WTC11 (cell line): ENCODE measurements around the gene SH3BP5L. TPM values are rescaled to one million over a fixed set of nuclear protein-coding genes. Genes with fewer than 3 reads are reported as not detected.

Source experiments
- ATAC-seq: fragments of 200-7000 bp; cut with Tn5 transposase; 2 replicates; pipeline ENCODE4 v1.10.0; 2021; ENCODE audit warnings: mild to moderate bottlenecking, moderate library complexity
- CTCF ChIA-PET: fragments of 300-600 bp; sonication (Branson Sonifier 250); formaldehyde crosslinking; loops from one replicate; lab custom pipeline; 2021; ENCODE audit warnings: antibody characterized with exemption; lab: Charles Lee
- POLR2A ChIA-PET: fragments of 350-600 bp; sonication (Branson Sonifier 250); formaldehyde crosslinking; loops from one replicate; lab custom pipeline; 2021; ENCODE audit warnings: antibody characterized with exemption; lab: Charles Lee
- DNase-seq: peaks from one replicate; pipeline ENCODE4 v3.0.0; 2021; ENCODE audit warnings: low spot score
- H3K27ac Mint-ChIP-seq: 2 replicates; pipeline ENCODE4 v1.8.0; 2021; ENCODE audit warnings: mixed read lengths
- H3K27me3 Mint-ChIP-seq: 2 replicates; pipeline ENCODE4 v1.8.0; 2021; ENCODE audit warnings: low read depth, mild to moderate bottlenecking, moderate library complexity, mixed read lengths
- H3K36me3 Mint-ChIP-seq: 2 replicates; pipeline ENCODE4 v1.8.0; 2021; ENCODE audit warnings: mixed read lengths
- H3K4me1 Mint-ChIP-seq: 2 replicates; pipeline ENCODE4 v1.8.0; 2022; ENCODE audit warnings: mixed read lengths
- H3K4me3 Mint-ChIP-seq: 2 replicates; pipeline ENCODE4 v1.8.0; 2021; ENCODE audit warnings: mild to moderate bottlenecking, moderate library complexity, mixed read lengths
- H3K9me3 Mint-ChIP-seq: 2 replicates; pipeline ENCODE4 v1.8.0; 2021; ENCODE audit warnings: mixed read lengths
- NFYB ChIP-seq: sonication (generic); formaldehyde crosslinking; conservative IDR thresholded peaks from 2 replicates; pipeline ENCODE4 v1.8.0; 2022; ENCODE audit warnings: low read depth, missing genetic modification reagents
- NR2C2 ChIP-seq: sonication (generic); formaldehyde crosslinking; IDR thresholded peaks from 2 replicates; pipeline ENCODE4 v1.8.0; 2022; ENCODE audit warnings: mild to moderate bottlenecking, missing genetic modification reagents
- SMAD4 ChIP-seq: sonication (generic); formaldehyde crosslinking; IDR thresholded peaks from 2 replicates; pipeline ENCODE4 v1.8.0; 2022; ENCODE audit warnings: mild to moderate bottlenecking, missing genetic modification reagents
- TEAD4 ChIP-seq: sonication (generic); formaldehyde crosslinking; IDR thresholded peaks from 2 replicates; pipeline ENCODE4 v1.8.0; 2022; ENCODE audit warnings: mild to moderate bottlenecking, missing genetic modification reagents
- ZNF219 ChIP-seq: sonication (generic); formaldehyde crosslinking; IDR thresholded peaks from 2 replicates; pipeline ENCODE4 v1.8.0; 2023; ENCODE audit warnings: missing genetic modification reagents, mild to moderate bottlenecking, borderline replicate concordance
- ZNF263 ChIP-seq: sonication (generic); formaldehyde crosslinking; IDR thresholded peaks from 2 replicates; pipeline ENCODE4 v1.8.1; 2022; ENCODE audit warnings: low read depth, mild to moderate bottlenecking, moderate library complexity, missing genetic modification reagents
- ZNF671 ChIP-seq: fragments of 250-450 bp; sonication (Bioruptor Pico); IDR thresholded peaks from 2 replicates; pipeline ENCODE4 v1.8.0; 2021; ENCODE audit warnings: mild to moderate bottlenecking
- total RNA-seq: library from RNA; stranded (reverse); gene quantifications from 3 replicates; pipeline ENCODE4 v1.2.3, GENCODE V29; 2021
- TF ChIP-seq, protein P1 (sequence below): sonication (generic); formaldehyde crosslinking; IDR thresholded peaks from 2 replicates; pipeline ENCODE4 v1.8.0; 2023; ENCODE audit warnings: mild to moderate bottlenecking, missing genetic modification reagents
- TF ChIP-seq, protein P2 (sequence below): sonication (generic); formaldehyde crosslinking; IDR thresholded peaks from 2 replicates; pipeline ENCODE4 v1.8.0; 2022; ENCODE audit warnings: missing genetic modification reagents
- TF ChIP-seq, protein P3 (sequence below): sonication (generic); formaldehyde crosslinking; IDR thresholded peaks from 2 replicates; pipeline ENCODE4 v1.8.0; 2023; ENCODE audit warnings: missing genetic modification reagents, mild to moderate bottlenecking, borderline replicate concordance
- TF ChIP-seq, protein P4 (sequence below): sonication (generic); formaldehyde crosslinking; IDR thresholded peaks from 2 replicates; pipeline ENCODE4 v1.8.0; 2022; ENCODE audit warnings: mild to moderate bottlenecking, missing genetic modification reagents
- TF ChIP-seq, protein P5 (sequence below): sonication (generic); formaldehyde crosslinking; IDR thresholded peaks from 2 replicates; pipeline ENCODE4 v1.8.0; 2022; ENCODE audit warnings: mild to moderate bottlenecking, missing genetic modification reagents
- TF ChIP-seq, protein P6 (sequence below): sonication (generic); formaldehyde crosslinking; conservative IDR thresholded peaks from 2 replicates; pipeline ENCODE4 v1.8.1; 2022; ENCODE audit warnings: mild to moderate bottlenecking, missing genetic modification reagents
- TF ChIP-seq, protein P7 (sequence below): sonication (generic); formaldehyde crosslinking; IDR thresholded peaks from 2 replicates; pipeline ENCODE4 v1.8.1; 2023; ENCODE audit warnings: mild to moderate bottlenecking, missing genetic modification reagents
- TF ChIP-seq, protein P8 (sequence below): sonication (generic); formaldehyde crosslinking; IDR thresholded peaks from 2 replicates; pipeline ENCODE4 v1.8.1; 2023; ENCODE audit warnings: mild to moderate bottlenecking, moderate library complexity, missing genetic modification reagents

The SH3BP5L gene
- total RNA-seq, 1 experiment from 2014 or later, result 32.9 TPM

DNA sequence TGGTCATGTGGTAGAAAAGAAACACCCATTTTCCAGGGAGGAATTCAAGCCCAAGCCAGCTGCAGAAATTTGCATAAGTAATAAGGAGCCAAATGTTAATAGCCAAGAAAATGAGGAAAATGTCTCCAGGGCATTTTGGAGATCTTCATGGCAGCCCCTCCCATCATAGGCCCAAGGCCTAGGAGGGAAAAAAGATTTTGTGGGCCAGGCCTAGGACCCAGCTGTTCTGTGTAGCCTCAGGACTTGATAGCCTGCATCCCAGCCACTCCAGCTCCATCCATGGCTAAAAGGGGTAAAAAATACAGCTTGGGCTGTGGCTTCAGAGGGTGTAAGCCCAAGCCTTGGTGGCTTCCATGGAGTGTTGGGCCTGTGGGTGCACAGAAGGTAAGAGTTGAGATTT is 48.7 kb downstream of the SH3BP5L start (continued):
- TF ChIP-seq, protein P1, sequence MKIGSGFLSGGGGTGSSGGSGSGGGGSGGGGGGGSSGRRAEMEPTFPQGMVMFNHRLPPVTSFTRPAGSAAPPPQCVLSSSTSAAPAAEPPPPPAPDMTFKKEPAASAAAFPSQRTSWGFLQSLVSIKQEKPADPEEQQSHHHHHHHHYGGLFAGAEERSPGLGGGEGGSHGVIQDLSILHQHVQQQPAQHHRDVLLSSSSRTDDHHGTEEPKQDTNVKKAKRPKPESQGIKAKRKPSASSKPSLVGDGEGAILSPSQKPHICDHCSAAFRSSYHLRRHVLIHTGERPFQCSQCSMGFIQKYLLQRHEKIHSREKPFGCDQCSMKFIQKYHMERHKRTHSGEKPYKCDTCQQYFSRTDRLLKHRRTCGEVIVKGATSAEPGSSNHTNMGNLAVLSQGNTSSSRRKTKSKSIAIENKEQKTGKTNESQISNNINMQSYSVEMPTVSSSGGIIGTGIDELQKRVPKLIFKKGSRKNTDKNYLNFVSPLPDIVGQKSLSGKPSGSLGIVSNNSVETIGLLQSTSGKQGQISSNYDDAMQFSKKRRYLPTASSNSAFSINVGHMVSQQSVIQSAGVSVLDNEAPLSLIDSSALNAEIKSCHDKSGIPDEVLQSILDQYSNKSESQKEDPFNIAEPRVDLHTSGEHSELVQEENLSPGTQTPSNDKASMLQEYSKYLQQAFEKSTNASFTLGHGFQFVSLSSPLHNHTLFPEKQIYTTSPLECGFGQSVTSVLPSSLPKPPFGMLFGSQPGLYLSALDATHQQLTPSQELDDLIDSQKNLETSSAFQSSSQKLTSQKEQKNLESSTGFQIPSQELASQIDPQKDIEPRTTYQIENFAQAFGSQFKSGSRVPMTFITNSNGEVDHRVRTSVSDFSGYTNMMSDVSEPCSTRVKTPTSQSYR, result no peak
- TF ChIP-seq ZNF219, result no peak
- TF ChIP-seq NR2C2, result no peak
- TF ChIP-seq, protein P2, sequence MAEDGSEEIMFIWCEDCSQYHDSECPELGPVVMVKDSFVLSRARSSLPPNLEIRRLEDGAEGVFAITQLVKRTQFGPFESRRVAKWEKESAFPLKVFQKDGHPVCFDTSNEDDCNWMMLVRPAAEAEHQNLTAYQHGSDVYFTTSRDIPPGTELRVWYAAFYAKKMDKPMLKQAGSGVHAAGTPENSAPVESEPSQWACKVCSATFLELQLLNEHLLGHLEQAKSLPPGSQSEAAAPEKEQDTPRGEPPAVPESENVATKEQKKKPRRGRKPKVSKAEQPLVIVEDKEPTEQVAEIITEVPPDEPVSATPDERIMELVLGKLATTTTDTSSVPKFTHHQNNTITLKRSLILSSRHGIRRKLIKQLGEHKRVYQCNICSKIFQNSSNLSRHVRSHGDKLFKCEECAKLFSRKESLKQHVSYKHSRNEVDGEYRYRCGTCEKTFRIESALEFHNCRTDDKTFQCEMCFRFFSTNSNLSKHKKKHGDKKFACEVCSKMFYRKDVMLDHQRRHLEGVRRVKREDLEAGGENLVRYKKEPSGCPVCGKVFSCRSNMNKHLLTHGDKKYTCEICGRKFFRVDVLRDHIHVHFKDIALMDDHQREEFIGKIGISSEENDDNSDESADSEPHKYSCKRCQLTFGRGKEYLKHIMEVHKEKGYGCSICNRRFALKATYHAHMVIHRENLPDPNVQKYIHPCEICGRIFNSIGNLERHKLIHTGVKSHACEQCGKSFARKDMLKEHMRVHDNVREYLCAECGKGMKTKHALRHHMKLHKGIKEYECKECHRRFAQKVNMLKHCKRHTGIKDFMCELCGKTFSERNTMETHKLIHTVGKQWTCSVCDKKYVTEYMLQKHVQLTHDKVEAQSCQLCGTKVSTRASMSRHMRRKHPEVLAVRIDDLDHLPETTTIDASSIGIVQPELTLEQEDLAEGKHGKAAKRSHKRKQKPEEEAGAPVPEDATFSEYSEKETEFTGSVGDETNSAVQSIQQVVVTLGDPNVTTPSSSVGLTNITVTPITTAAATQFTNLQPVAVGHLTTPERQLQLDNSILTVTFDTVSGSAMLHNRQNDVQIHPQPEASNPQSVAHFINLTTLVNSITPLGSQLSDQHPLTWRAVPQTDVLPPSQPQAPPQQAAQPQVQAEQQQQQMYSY, result no peak
- TF ChIP-seq, protein P3, sequence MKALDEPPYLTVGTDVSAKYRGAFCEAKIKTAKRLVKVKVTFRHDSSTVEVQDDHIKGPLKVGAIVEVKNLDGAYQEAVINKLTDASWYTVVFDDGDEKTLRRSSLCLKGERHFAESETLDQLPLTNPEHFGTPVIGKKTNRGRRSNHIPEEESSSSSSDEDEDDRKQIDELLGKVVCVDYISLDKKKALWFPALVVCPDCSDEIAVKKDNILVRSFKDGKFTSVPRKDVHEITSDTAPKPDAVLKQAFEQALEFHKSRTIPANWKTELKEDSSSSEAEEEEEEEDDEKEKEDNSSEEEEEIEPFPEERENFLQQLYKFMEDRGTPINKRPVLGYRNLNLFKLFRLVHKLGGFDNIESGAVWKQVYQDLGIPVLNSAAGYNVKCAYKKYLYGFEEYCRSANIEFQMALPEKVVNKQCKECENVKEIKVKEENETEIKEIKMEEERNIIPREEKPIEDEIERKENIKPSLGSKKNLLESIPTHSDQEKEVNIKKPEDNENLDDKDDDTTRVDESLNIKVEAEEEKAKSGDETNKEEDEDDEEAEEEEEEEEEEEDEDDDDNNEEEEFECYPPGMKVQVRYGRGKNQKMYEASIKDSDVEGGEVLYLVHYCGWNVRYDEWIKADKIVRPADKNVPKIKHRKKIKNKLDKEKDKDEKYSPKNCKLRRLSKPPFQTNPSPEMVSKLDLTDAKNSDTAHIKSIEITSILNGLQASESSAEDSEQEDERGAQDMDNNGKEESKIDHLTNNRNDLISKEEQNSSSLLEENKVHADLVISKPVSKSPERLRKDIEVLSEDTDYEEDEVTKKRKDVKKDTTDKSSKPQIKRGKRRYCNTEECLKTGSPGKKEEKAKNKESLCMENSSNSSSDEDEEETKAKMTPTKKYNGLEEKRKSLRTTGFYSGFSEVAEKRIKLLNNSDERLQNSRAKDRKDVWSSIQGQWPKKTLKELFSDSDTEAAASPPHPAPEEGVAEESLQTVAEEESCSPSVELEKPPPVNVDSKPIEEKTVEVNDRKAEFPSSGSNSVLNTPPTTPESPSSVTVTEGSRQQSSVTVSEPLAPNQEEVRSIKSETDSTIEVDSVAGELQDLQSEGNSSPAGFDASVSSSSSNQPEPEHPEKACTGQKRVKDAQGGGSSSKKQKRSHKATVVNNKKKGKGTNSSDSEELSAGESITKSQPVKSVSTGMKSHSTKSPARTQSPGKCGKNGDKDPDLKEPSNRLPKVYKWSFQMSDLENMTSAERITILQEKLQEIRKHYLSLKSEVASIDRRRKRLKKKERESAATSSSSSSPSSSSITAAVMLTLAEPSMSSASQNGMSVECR, result no peak

DNA sequence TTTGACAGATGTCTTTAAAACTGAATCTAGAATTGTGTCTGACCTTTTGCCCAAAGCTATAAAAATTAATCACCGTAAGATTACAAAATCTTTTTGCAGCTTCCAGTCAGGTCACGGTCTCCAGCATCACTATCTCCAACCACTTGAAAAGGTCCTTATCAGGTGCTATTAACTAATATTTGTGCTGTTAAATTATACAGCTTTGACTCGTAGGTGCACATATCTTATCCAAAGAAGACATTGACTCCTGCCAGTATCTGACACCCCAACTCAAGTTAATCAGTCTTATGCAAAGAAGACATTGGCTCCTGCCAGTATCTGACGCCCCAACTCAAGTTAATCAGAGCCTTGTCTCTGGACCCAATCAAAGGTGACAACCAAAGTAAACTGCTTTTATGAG is 50.3 kb downstream of the SH3BP5L start:
- H3K27me3 Mint-ChIP-seq, result peaks cover 5% of the 10 kb centered on the region
- H3K27ac Mint-ChIP-seq, result no peak overlapping the region
- H3K36me3 Mint-ChIP-seq, result peaks cover 61% of the 10 kb centered on the region
- H3K4me1 Mint-ChIP-seq, result no peaks in the 10 kb centered on the region
- ATAC-seq (no peak), DNase-seq (no peak)
- CTCF ChIA-PET, result no interaction called here
- POLR2A ChIA-PET, result no interaction called here
- TF ChIP-seq, protein P4, sequence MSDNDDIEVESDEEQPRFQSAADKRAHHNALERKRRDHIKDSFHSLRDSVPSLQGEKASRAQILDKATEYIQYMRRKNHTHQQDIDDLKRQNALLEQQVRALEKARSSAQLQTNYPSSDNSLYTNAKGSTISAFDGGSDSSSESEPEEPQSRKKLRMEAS (CRISPR knock-in tag), result no peak
- TF ChIP-seq ZNF263 (no peak), ZNF671 (CRISPR knock-in tag) (no peak), NFYB (no peak), SMAD4 (CRISPR knock-in tag) (no peak), TEAD4 (CRISPR knock-in tag) (no peak)
- TF ChIP-seq, protein P5, sequence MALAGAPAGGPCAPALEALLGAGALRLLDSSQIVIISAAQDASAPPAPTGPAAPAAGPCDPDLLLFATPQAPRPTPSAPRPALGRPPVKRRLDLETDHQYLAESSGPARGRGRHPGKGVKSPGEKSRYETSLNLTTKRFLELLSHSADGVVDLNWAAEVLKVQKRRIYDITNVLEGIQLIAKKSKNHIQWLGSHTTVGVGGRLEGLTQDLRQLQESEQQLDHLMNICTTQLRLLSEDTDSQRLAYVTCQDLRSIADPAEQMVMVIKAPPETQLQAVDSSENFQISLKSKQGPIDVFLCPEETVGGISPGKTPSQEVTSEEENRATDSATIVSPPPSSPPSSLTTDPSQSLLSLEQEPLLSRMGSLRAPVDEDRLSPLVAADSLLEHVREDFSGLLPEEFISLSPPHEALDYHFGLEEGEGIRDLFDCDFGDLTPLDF (CRISPR knock-in tag), result no peak
- TF ChIP-seq, protein P6, sequence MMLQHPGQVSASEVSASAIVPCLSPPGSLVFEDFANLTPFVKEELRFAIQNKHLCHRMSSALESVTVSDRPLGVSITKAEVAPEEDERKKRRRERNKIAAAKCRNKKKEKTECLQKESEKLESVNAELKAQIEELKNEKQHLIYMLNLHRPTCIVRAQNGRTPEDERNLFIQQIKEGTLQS (CRISPR knock-in tag), result no peak
- TF ChIP-seq, protein P7, sequence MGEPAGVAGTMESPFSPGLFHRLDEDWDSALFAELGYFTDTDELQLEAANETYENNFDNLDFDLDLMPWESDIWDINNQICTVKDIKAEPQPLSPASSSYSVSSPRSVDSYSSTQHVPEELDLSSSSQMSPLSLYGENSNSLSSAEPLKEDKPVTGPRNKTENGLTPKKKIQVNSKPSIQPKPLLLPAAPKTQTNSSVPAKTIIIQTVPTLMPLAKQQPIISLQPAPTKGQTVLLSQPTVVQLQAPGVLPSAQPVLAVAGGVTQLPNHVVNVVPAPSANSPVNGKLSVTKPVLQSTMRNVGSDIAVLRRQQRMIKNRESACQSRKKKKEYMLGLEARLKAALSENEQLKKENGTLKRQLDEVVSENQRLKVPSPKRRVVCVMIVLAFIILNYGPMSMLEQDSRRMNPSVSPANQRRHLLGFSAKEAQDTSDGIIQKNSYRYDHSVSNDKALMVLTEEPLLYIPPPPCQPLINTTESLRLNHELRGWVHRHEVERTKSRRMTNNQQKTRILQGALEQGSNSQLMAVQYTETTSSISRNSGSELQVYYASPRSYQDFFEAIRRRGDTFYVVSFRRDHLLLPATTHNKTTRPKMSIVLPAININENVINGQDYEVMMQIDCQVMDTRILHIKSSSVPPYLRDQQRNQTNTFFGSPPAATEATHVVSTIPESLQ (CRISPR knock-in tag), result no peak
- TF ChIP-seq, protein P8, sequence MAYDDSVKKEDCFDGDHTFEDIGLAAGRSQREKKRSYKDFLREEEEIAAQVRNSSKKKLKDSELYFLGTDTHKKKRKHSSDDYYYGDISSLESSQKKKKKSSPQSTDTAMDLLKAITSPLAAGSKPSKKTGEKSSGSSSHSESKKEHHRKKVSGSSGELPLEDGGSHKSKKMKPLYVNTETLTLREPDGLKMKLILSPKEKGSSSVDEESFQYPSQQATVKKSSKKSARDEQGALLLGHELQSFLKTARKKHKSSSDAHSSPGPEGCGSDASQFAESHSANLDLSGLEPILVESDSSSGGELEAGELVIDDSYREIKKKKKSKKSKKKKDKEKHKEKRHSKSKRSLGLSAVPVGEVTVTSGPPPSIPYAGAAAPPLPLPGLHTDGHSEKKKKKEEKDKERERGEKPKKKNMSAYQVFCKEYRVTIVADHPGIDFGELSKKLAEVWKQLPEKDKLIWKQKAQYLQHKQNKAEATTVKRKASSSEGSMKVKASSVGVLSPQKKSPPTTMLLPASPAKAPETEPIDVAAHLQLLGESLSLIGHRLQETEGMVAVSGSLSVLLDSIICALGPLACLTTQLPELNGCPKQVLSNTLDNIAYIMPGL, result no peak
- H3K4me3 Mint-ChIP-seq, result no peak overlapping the region
- H3K9me3 Mint-ChIP-seq, result peaks cover 89% of the 10 kb centered on the region
